LNCaP clone FGC (cell line): Measurements from ENCODE around the gene KLHL6.

Source experiments
- DNase-seq: peaks from one replicate; pipeline ENCODE4 v3.0.0-alpha.2; 2011; ENCODE audit warnings: low read depth
- H3K4me3 ChIP-seq: 2 replicates; pipeline ENCODE4 v1.5.1; 2011; ENCODE audit warnings: mild to moderate bottlenecking, low read depth, low read length, control low read depth
- CTCF ChIP-seq: IDR thresholded peaks from 2 replicates; pipeline ENCODE4 v1.5.1; 2012; ENCODE audit warnings: mild to moderate bottlenecking; ENCODE audit not compliant: control insufficient read depth, insufficient read depth; ENCODE audit errors: extremely low read depth

KLHL6 gene, protein sequence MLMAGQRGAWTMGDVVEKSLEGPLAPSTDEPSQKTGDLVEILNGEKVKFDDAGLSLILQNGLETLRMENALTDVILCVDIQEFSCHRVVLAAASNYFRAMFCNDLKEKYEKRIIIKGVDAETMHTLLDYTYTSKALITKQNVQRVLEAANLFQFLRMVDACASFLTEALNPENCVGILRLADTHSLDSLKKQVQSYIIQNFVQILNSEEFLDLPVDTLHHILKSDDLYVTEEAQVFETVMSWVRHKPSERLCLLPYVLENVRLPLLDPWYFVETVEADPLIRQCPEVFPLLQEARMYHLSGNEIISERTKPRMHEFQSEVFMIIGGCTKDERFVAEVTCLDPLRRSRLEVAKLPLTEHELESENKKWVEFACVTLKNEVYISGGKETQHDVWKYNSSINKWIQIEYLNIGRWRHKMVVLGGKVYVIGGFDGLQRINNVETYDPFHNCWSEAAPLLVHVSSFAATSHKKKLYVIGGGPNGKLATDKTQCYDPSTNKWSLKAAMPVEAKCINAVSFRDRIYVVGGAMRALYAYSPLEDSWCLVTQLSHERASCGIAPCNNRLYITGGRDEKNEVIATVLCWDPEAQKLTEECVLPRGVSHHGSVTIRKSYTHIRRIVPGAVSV

DNA sequence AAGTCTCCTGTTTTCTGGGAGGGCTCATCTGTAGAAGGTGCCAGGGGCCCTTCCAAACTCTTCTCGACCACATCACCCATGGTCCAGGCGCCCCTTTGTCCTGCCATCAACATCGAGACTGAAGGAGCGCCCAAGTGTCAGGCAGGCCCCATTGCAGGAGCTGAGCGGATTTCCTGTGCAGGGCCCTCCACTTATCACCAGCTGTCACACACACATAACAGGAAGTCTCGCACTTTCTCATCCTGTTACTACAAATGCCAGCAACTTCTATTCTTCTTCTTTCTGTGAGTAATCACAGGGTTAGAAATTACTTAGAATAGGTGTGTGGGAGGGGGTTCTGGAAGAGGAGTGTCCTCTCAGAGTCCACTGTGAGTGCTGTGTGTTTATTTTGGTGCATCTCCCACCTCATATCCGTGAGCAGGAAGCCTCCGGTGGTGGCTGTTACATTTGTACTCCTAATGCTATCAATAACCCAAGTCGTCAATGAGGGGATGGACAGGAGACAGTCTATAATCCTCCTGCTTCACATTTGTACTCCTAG lies at the start of gene KLHL6:
KLHL6 (minus strand) TSS at position 166 of the 541 bp plus-strand sequence; CDS start at position 113, 53 bp downstream.
- H3K4me3 ChIP-seq, result no peak within 1 kb of the TSS
- DNase-seq, result no peak
- TF ChIP-seq CTCF, result no peak

DNA sequence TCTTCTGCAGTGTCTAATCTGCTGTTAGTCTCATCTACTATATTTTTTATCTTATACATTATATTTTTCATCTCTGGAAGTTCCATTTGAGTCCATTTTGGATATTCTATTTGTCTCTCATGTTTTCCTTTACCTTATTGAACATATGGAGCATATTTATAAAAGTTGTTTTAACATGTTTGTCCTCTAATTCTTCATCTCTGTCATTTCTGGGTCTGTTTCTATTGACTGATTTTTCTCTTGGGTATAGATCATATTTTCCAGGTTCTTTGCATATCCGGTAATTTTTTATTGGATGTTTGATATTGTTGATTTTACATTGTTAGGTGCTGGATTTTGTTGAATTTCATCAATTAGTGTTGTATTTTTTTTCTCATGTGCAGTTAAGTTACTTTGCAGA lies 42.5 kb upstream of the KLHL6 start:
- no peak overlapping the region for H3K4me3 ChIP-seq
- TF ChIP-seq CTCF, result no peak
- no peak for DNase-seq

- no peak for TF ChIP-seq CTCF
- no peak overlapping the region for H3K4me3 ChIP-seq
- DNase-seq, result no peak
Observed at GRCh38 chr3:183594636-183595035, 39.1 kb upstream of the KLHL6 start.

DNA sequence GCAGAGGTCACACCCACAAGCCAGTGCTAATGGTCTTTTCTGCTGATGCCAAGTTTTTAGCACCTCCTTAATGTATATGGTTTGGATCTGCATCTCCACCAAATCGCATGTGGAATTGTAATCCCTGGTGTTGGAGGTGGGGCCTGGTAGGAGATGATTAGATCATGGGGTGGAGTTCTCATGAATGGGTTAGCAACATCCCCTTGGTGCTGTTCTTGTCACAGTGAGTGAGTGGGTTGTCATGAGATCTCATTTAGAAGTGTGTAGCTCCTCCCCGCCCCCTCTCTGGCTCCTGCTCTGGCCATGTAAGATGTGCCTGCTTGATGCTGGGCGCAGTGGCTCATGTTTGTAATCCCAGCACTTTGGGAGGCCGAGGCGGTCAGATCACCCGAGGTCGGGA lies 37.3 kb upstream of the KLHL6 start:
- H3K4me3 ChIP-seq, result no peak overlapping the region
- no peak for TF ChIP-seq CTCF
- DNase-seq, result no peak

DNA sequence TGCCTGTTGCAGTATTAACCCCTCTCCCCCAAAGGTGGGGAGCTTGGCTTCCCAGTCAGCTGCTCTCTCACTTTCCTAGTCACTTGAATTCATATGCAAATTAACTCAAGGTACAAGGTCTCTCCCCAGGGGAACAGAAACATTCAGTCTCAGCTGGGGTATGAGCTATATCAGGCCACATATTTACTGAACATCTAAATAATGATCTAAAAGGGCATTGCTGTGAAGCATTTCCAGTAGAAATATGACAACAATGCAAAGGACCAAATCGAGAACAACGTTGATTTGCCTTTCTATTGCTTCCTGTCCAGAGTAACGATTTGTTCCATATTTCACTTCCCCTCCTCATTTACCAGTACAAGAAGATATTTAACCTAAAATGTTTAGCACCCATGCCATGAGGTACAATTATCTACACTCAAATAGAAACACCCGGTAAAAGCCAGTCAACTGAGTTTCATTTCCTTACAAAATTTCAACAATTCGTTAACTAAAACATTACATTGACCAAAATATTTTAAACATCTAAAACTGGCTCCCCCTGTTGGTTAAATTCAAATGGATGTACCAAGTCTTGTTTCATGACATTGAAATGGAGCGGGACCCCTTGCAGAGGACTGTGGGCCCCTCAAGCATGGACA lies 36.5 kb upstream of the KLHL6 start:
- TF ChIP-seq CTCF, result peak; percentile 27; the same call in 1 of the 2 replicates
- no peak for DNase-seq

GRCh38 chr3:183590442-183590841 lies 34.9 kb upstream of the KLHL6 start:
- no peak overlapping the region for H3K4me3 ChIP-seq
- TF ChIP-seq CTCF, result no peak
- no peak for DNase-seq

More for the DNA sequence above, 36.5 kb upstream of the KLHL6 start:
- H3K4me3 ChIP-seq, result no peak overlapping the region
